Peyer's patch (tissue), 4 donors: ENCODE data around the gene RPL22. TPM values are rescaled to one million over a fixed set of nuclear protein-coding genes. Genes with fewer than 3 reads are reported as not detected.

Source experiments
- DNase-seq, 3 donors: peaks; one replicate each; pipeline ENCODE4 v3.0.0-alpha.2; 2017 to 2019
- H3K27ac ChIP-seq, 4 donors: fragments of 200-600 bp; sonication (generic); one replicate each; pipeline ENCODE4 v1.5.1; 2016 to 2019
- H3K27me3 ChIP-seq, 2 donors: fragments of 200-600 bp; sonication (generic); one replicate each; pipeline ENCODE4 v1.5.1; 2019
- H3K36me3 ChIP-seq, 3 donors: fragments of 200-600 bp; sonication (generic); one replicate each; pipeline ENCODE4 v1.5.1; 2016 to 2019
- H3K4me1 ChIP-seq, 4 donors: fragments of 200-600 bp; sonication (generic); one replicate each; pipeline ENCODE4 v1.5.1; 2016 to 2019
- H3K4me3 ChIP-seq, 4 donors: fragments of 200-600 bp; sonication (generic); 1 replicate in 3 of 4; 2 replicates in 1 of 4; pipeline ENCODE4 v1.5.1; 2016 to 2019; ENCODE audit warnings: mild to moderate bottlenecking in 1 of 4
- H3K9me3 ChIP-seq, 4 donors: fragments of 200-600 bp; sonication (generic); one replicate each; pipeline ENCODE4 v1.5.1; 2016 to 2019; ENCODE audit warnings: mild to moderate bottlenecking in 1 of 4
- CTCF ChIP-seq, 6 experiments: fragments of 450-650 bp in 4 of 6; fragments of 200-600 bp in 2 of 6; sonication (generic) in 1 of 6; IDR thresholded peaks; one replicate each; pipeline ENCODE4 v1.5.1; 2017 to 2019; ENCODE audit warnings: antibody characterized with exemption in 6 of 6, mild to moderate bottlenecking in 3 of 6, moderate library complexity in 1 of 6
- POLR2A ChIP-seq, 2 donors: fragments of 450-650 bp; IDR thresholded peaks; one replicate each; pipeline ENCODE4 v1.5.1; 2017; ENCODE audit warnings: antibody characterized with exemption in 2 of 2, mild to moderate bottlenecking in 2 of 2, moderate library complexity in 2 of 2
- total RNA-seq, 4 donors: library from RNA; depleted of rRNA; stranded (reverse); fragments of >200 nt; gene quantifications; one replicate each; pipeline ENCODE4 v1.1.0, GENCODE V29; 2016

The RPL22 gene
- total RNA-seq, 4 donors from 2014 or later, result 78.1 to 170 (median 99.0) TPM

- peaks cover 0 to 33% of the 10 kb centered on the region in 2 donors for H3K27me3 ChIP-seq
Measured at GRCh38 chr1:6176779-6177178, 22.6 kb downstream of the RPL22 start.

GRCh38 chr1:6175411-6175828 lies 24.0 kb downstream of the RPL22 start:
- H3K27me3 ChIP-seq, result peaks cover 0 to 29% of the 10 kb centered on the region in 2 donors
- H3K4me1 ChIP-seq, result peaks cover 0 to 17% (median 6%) of the 10 kb centered on the region in 4 donors
- no peak overlapping the region for H3K4me3 ChIP-seq

More at GRCh38 chr1:6176779-6177178, 22.6 kb downstream of the RPL22 start:
- Histone ChIP-seq H3K27ac (no peak overlapping the region), H3K4me3 (no peak overlapping the region), H3K9me3 (no peaks in the 10 kb centered on the region), H3K36me3 (no peaks in the 10 kb centered on the region), H3K4me1 (peaks cover 0 to 29% (median 8%) of the 10 kb centered on the region in 4 donors)
- no peak for TF ChIP-seq POLR2A (IDR thresholded peaks at IDR 0.05)
- no peak for TF ChIP-seq CTCF (IDR thresholded peaks at IDR 0.05)
- no peak for DNase-seq

GRCh38 chr1:6174621-6175410 lies 24.6 kb downstream of the RPL22 start:
- no peak overlapping the region for H3K4me3 ChIP-seq
- no peaks in the 10 kb centered on the region for H3K36me3 ChIP-seq
- no peak for TF ChIP-seq CTCF (IDR thresholded peaks at IDR 0.05)
- TF ChIP-seq POLR2A (IDR thresholded peaks at IDR 0.05), result no peak
- H3K4me1 ChIP-seq, result peaks cover 0 to 11% (median 3%) of the 10 kb centered on the region in 4 donors
- H3K27ac ChIP-seq, result no peak overlapping the region
- no peaks in the 10 kb centered on the region for H3K9me3 ChIP-seq
- no peak for DNase-seq
- H3K27me3 ChIP-seq, result peaks cover 0 to 23% of the 10 kb centered on the region in 2 donors

More at GRCh38 chr1:6175411-6175828, 24.0 kb downstream of the RPL22 start:
- TF ChIP-seq CTCF (IDR thresholded peaks at IDR 0.05), result no peak
- Histone ChIP-seq H3K27ac (no peak overlapping the region), H3K36me3 (no peaks in the 10 kb centered on the region), H3K9me3 (no peaks in the 10 kb centered on the region)
- no peak for DNase-seq

GRCh38 chr1:6172549-6172948 lies 26.8 kb downstream of the RPL22 start:
- no peak overlapping the region for H3K27ac ChIP-seq

GRCh38 chr1:6171548-6172124 lies 27.8 kb downstream of the RPL22 start:
- H3K27me3 ChIP-seq, result no peaks in the 10 kb centered on the region
- no peaks in the 10 kb centered on the region for H3K4me1 ChIP-seq
- TF ChIP-seq POLR2A (IDR thresholded peaks at IDR 0.05), result no peak
- H3K4me3 ChIP-seq, result no peak overlapping the region
- no peak for DNase-seq
- no peaks in the 10 kb centered on the region for H3K36me3 ChIP-seq
- no peaks in the 10 kb centered on the region for H3K9me3 ChIP-seq
- H3K27ac ChIP-seq, result no peak overlapping the region

More at GRCh38 chr1:6172549-6172948, 26.8 kb downstream of the RPL22 start:
- Histone ChIP-seq H3K9me3 (no peaks in the 10 kb centered on the region), H3K4me1 (no peaks in the 10 kb centered on the region), H3K36me3 (no peaks in the 10 kb centered on the region), H3K4me3 (no peak overlapping the region), H3K27me3 (peaks cover 0 to 5% of the 10 kb centered on the region in 2 donors)
- no peak for DNase-seq
- TF ChIP-seq POLR2A (IDR thresholded peaks at IDR 0.05), result no peak
- TF ChIP-seq CTCF (IDR thresholded peaks at IDR 0.05), result no peak

GRCh38 chr1:6170742-6171201 lies 28.6 kb downstream of the RPL22 start:
- TF ChIP-seq POLR2A (IDR thresholded peaks at IDR 0.05), result no peak
- no peak for TF ChIP-seq CTCF (IDR thresholded peaks at IDR 0.05)
- Histone ChIP-seq H3K27me3 (no peaks in the 10 kb centered on the region), H3K4me3 (no peak overlapping the region), H3K27ac (no peak overlapping the region), H3K9me3 (no peaks in the 10 kb centered on the region), H3K4me1 (no peaks in the 10 kb centered on the region), H3K36me3 (no peaks in the 10 kb centered on the region)
- DNase-seq, result no peak
